ENCODE data around the gene STIMATE.

The STIMATE gene

GRCh38 chr3:52817860-52818259 is 79.5 kb downstream of the STIMATE start:
- TF ChIP-seq CTCF (IDR thresholded peaks at IDR 0.05; ENCODE audit: borderline replicate concordance, insufficient read depth, low read depth, low read length) = no peak

GRCh38 chr3:52817221-52817620 is 80.1 kb downstream of the STIMATE start:
- TF ChIP-seq CTCF (IDR thresholded peaks at IDR 0.05; ENCODE audit: borderline replicate concordance, insufficient read depth, low read depth, low read length) = no peak
- no peak overlapping the region for H3K4me3 ChIP-seq (ENCODE audit: low read depth, low read length)

More at GRCh38 chr3:52817860-52818259, 79.5 kb downstream of the STIMATE start:
- H3K4me3 ChIP-seq (ENCODE audit: low read depth, low read length) = no peak overlapping the region

- no peak overlapping the region for H3K4me3 ChIP-seq (ENCODE audit: low read depth, low read length)
- TF ChIP-seq CTCF (IDR thresholded peaks at IDR 0.05; ENCODE audit: borderline replicate concordance, insufficient read depth, low read depth, low read length) = no peak
Measured at GRCh38 chr3:52816654-52817053, 80.7 kb downstream of the STIMATE start.

GRCh38 chr3:52816199-52816598 is 81.1 kb downstream of the STIMATE start:
- TF ChIP-seq CTCF (IDR thresholded peaks at IDR 0.05; ENCODE audit: borderline replicate concordance, insufficient read depth, low read depth, low read length) = no peak
- no peak overlapping the region for H3K4me3 ChIP-seq (ENCODE audit: low read depth, low read length)

- H3K4me3 ChIP-seq (ENCODE audit: low read depth, low read length) = no peak overlapping the region
- no peak for TF ChIP-seq CTCF (IDR thresholded peaks at IDR 0.05; ENCODE audit: borderline replicate concordance, insufficient read depth, low read depth, low read length)
Measured at GRCh38 chr3:52813810-52814209, 83.5 kb downstream of the STIMATE start.

- no peak overlapping the region for H3K4me3 ChIP-seq (ENCODE audit: low read depth, low read length)
- TF ChIP-seq CTCF (IDR thresholded peaks at IDR 0.05; ENCODE audit: borderline replicate concordance, insufficient read depth, low read depth, low read length) = no peak
Measured at GRCh38 chr3:52811452-52812011, 85.8 kb downstream of the STIMATE start.

GRCh38 chr3:52810923-52811322 is 86.4 kb downstream of the STIMATE start:
- H3K4me3 ChIP-seq (ENCODE audit: low read depth, low read length) = no peak overlapping the region
- TF ChIP-seq CTCF (IDR thresholded peaks at IDR 0.05; ENCODE audit: borderline replicate concordance, insufficient read depth, low read depth, low read length) = no peak

All from GM12875 (cell line).